HL-60 (cell line): Measurements from ENCODE around the gene ASB3.

Experiments used
- DNase-seq, 2 experiments: peaks; one replicate each; pipeline ENCODE4 v3.0.0-alpha.2; 2010 to 2020; ENCODE audit warnings: low read depth in 1 of 2, low spot score in 1 of 2
- H3K27ac ChIP-seq: fragments of 250-450 bp; sonication (Bioruptor Pico); replicated peaks from 2 replicates; pipeline ENCODE4 v1.5.1; 2020; ENCODE audit warnings: mild to moderate bottlenecking, moderate library complexity
- H3K27me3 ChIP-seq: fragments of 250-450 bp; sonication (Bioruptor Pico); 2 replicates; pipeline ENCODE4 v1.5.1; 2021; ENCODE audit warnings: mild to moderate bottlenecking, moderate library complexity; ENCODE audit not compliant: insufficient read depth, poor library complexity, severe bottlenecking
- H3K4me3 ChIP-seq: replicated peaks from 2 replicates; pipeline ENCODE4 v1.5.1; 2011; ENCODE audit warnings: mild to moderate bottlenecking, control low read depth, low read length; ENCODE audit not compliant: insufficient read depth
- CTCF ChIP-seq: IDR thresholded peaks from one replicate; pipeline ENCODE4 v1.5.1; 2011; ENCODE audit warnings: low read length, control low read depth, inconsistent platforms; ENCODE audit not compliant: insufficient read depth
- GABPA ChIP-seq: IDR thresholded peaks from 2 replicates; pipeline ENCODE4 v1.6.1; 2012; ENCODE audit warnings: low read depth
- POLR2AphosphoS5 ChIP-seq: IDR thresholded peaks from 2 replicates; pipeline ENCODE4 v1.6.1; 2012; ENCODE audit warnings: low read depth
- REST ChIP-seq: IDR thresholded peaks from 2 replicates; pipeline ENCODE4 v1.6.1; 2012; ENCODE audit warnings: low read depth; ENCODE audit not compliant: insufficient replicate concordance
- SPI1 ChIP-seq: IDR thresholded peaks from 2 replicates; pipeline ENCODE4 v1.6.1; 2012; ENCODE audit warnings: low read depth, mild to moderate bottlenecking, borderline replicate concordance

The ASB3 gene

GRCh38 chr2:53777134-53777533, 9.6 kb downstream of the ASB3 start:
- no peaks in the 10 kb centered on the region for H3K27me3 ChIP-seq
- TF ChIP-seq CTCF: no peak
- peak; percentile 52 for TF ChIP-seq SPI1
- no peak for DNase-seq
- no peak overlapping the region for H3K4me3 ChIP-seq
- peak overlapping the region; percentile 18; the same call in 1 of the 2 replicates for H3K27ac ChIP-seq

GRCh38 chr2:53770264-53770663, 16.5 kb downstream of the ASB3 start:
- no peak overlapping the region for H3K4me3 ChIP-seq
- DNase-seq: no peak
- no peak overlapping the region for H3K27ac ChIP-seq
- no peak for TF ChIP-seq POLR2AphosphoS5
- no peak for TF ChIP-seq GABPA
- no peak for TF ChIP-seq SPI1
- TF ChIP-seq CTCF: no peak
- H3K27me3 ChIP-seq: no peaks in the 10 kb centered on the region

GRCh38 chr2:53769318-53769945, 17.3 kb downstream of the ASB3 start:
- Histone ChIP-seq H3K4me3 (no peak overlapping the region), H3K27me3 (no peaks in the 10 kb centered on the region), H3K27ac (no peak overlapping the region)
- TF ChIP-seq REST (no peak), CTCF (no peak), POLR2AphosphoS5 (no peak), GABPA (no peak), SPI1 (no peak)
- peak in 1 of 2 experiments; percentile 12 for DNase-seq

GRCh38 chr2:53768242-53768542, 18.6 kb downstream of the ASB3 start:
- peak overlapping the region; percentile 92 for H3K4me3 ChIP-seq
- no peak for TF ChIP-seq GABPA
- TF ChIP-seq SPI1: no peak
- TF ChIP-seq CTCF: no peak
- no peak for TF ChIP-seq POLR2AphosphoS5
- TF ChIP-seq REST: no peak
- H3K27ac ChIP-seq: peak overlapping the region; percentile 84
- DNase-seq: peak in 1 of 2 experiments; percentile 65
- no peaks in the 10 kb centered on the region for H3K27me3 ChIP-seq
